ENCODE measurements around the gene RFTN2.
"Not testable (repeated sequence)": the region's sequence is repeated elsewhere in the genome, so short reads cannot be mapped to it uniquely, and the experiment has no call there.

The RFTN2 gene

GRCh38 chr2:197600306-197600705 lies 75.1 kb downstream of the RFTN2 start:
- DNase-seq, result no peak

GRCh38 chr2:197599285-197599965 lies 76.0 kb downstream of the RFTN2 start:
- DNase-seq, result peak; percentile 33

- DNase-seq, result no peak
These were observed 76.9 kb downstream of the RFTN2 start for GRCh38 chr2:197598450-197598849.

- DNase-seq, result no peak
These were observed 78.2 kb downstream of the RFTN2 start for GRCh38 chr2:197597166-197597565.

- no peak for DNase-seq
These were observed 78.6 kb downstream of the RFTN2 start for GRCh38 chr2:197596766-197597165.

- DNase-seq, result no peak
These were observed 83.9 kb downstream of the RFTN2 start for GRCh38 chr2:197591339-197592072.

GRCh38 chr2:197587255-197587654 lies 88.1 kb downstream of the RFTN2 start:
- not testable (repeated sequence) for DNase-seq

GRCh38 chr2:197580166-197580565 lies 95.2 kb downstream of the RFTN2 start:
- not testable (repeated sequence) for DNase-seq

GRCh38 chr2:197578294-197578693 lies 97.1 kb downstream of the RFTN2 start:
- DNase-seq, result not testable (repeated sequence)

- DNase-seq, result no peak
These were observed 97.9 kb downstream of the RFTN2 start for GRCh38 chr2:197577446-197577845.

- no peak for DNase-seq
These were observed 98.8 kb downstream of the RFTN2 start for GRCh38 chr2:197576631-197577030.

- DNase-seq, result no peak
These were observed 99.4 kb downstream of the RFTN2 start for GRCh38 chr2:197575987-197576386.

- DNase-seq, result no peak
These were observed 101.8 kb downstream of the RFTN2 start for GRCh38 chr2:197573608-197574007.

- DNase-seq, result no peak
These were observed 103.6 kb downstream of the RFTN2 start for GRCh38 chr2:197571627-197572271.

GRCh38 chr2:197560146-197560665 lies 115.2 kb downstream of the RFTN2 start:
- DNase-seq, result no peak

- DNase-seq, result no peak
These were observed 115.7 kb downstream of the RFTN2 start for GRCh38 chr2:197559681-197560080.

- no peak for DNase-seq
These were observed 117.0 kb downstream of the RFTN2 start for GRCh38 chr2:197558393-197558792.

- DNase-seq, result no peak
These were observed 118.9 kb downstream of the RFTN2 start for GRCh38 chr2:197556456-197556855.

GRCh38 chr2:197555467-197555866 lies 119.9 kb downstream of the RFTN2 start:
- no peak for DNase-seq

GRCh38 chr2:197551260-197551659 lies 124.1 kb downstream of the RFTN2 start:
- not testable (repeated sequence) for DNase-seq

GRCh38 chr2:197548582-197548981 lies 126.8 kb downstream of the RFTN2 start:
- DNase-seq, result no peak

- no peak for DNase-seq
These were observed 128.1 kb downstream of the RFTN2 start for GRCh38 chr2:197547163-197547900.

GRCh38 chr2:197543206-197543605 lies 132.2 kb downstream of the RFTN2 start:
- no peak for DNase-seq
